Measurements from ENCODE around the gene COL6A5.

Gene COL6A5

GRCh38 chr3:130374033-130374432, 28.6 kb downstream of the COL6A5 start:
- TF ChIP-seq CTCF (conservative IDR thresholded peaks at IDR 0.05; ENCODE audit: low read depth) = no peak
- POLR2A ChIA-PET (ENCODE audit: low non-redundant PET) = no interaction called here
- no peak overlapping the region for H3K27ac ChIP-seq
- DNase-seq (ENCODE audit: low spot score) = no peak
- CTCF ChIA-PET = no interaction called here

- ChIA-PET CTCF (interaction anchor here (0.7 kb wide), 1 partner anchor 227 kb away, joined by 4 read pairs; no protein-coding TSS in a partner anchor), POLR2A (ENCODE audit: low non-redundant PET) (no interaction called here)
- TF ChIP-seq CTCF (conservative IDR thresholded peaks at IDR 0.05; ENCODE audit: low read depth) = no peak
- DNase-seq (ENCODE audit: low spot score) = no peak
- H3K27ac ChIP-seq = no peak overlapping the region
Observed at GRCh38 chr3:130374908-130375307, 29.4 kb downstream of the COL6A5 start.

- TF ChIP-seq CTCF (conservative IDR thresholded peaks at IDR 0.05; ENCODE audit: low read depth) = no peak
- no peak for DNase-seq (ENCODE audit: low spot score)
- no peak overlapping the region for H3K27ac ChIP-seq
- ChIA-PET CTCF (no interaction called here), POLR2A (ENCODE audit: low non-redundant PET) (no interaction called here)
Observed at GRCh38 chr3:130377960-130378676, 32.6 kb downstream of the COL6A5 start.

- no peak for TF ChIP-seq CTCF (conservative IDR thresholded peaks at IDR 0.05; ENCODE audit: low read depth)
- CTCF ChIA-PET = no interaction called here
- DNase-seq (ENCODE audit: low spot score) = no peak
- H3K27ac ChIP-seq = no peak overlapping the region
- POLR2A ChIA-PET (ENCODE audit: low non-redundant PET) = no interaction called here
Observed at GRCh38 chr3:130378677-130379191, 33.3 kb downstream of the COL6A5 start.

GRCh38 chr3:130379274-130379673, 33.8 kb downstream of the COL6A5 start:
- no peak for DNase-seq (ENCODE audit: low spot score)
- POLR2A ChIA-PET (ENCODE audit: low non-redundant PET) = no interaction called here
- TF ChIP-seq CTCF (conservative IDR thresholded peaks at IDR 0.05; ENCODE audit: low read depth) = no peak
- CTCF ChIA-PET = interaction anchor here (0.6 kb wide), 1 partner anchor 256 kb away, joined by 3 read pairs; no protein-coding TSS in a partner anchor
- H3K27ac ChIP-seq = no peak overlapping the region

- POLR2A ChIA-PET (ENCODE audit: low non-redundant PET) = no interaction called here
Observed at GRCh38 chr3:130380398-130380797, 34.9 kb downstream of the COL6A5 start.

More at GRCh38 chr3:130380398-130380797, 34.9 kb downstream of the COL6A5 start:
- DNase-seq (ENCODE audit: low spot score) = no peak
- H3K27ac ChIP-seq = no peak overlapping the region
- CTCF ChIA-PET = no interaction called here
- TF ChIP-seq CTCF (conservative IDR thresholded peaks at IDR 0.05; ENCODE audit: low read depth) = no peak

Measured in RWPE1 (cell line).